Mucosa of rectum (tissue), 2 donors: Measurements from ENCODE around the gene JPH3.

Experiments used
- H3K27ac ChIP-seq, 2 donors: one replicate each; pipeline ENCODE4 v1.7.0; 2013; ENCODE audit warnings: inconsistent platforms in 2 of 2, low read depth in 2 of 2, low read length in 2 of 2
- H3K27me3 ChIP-seq, 2 donors: one replicate each; pipeline ENCODE4 v1.7.0; 2013; ENCODE audit warnings: low read length in 2 of 2; ENCODE audit not compliant: control insufficient read depth in 2 of 2, insufficient read depth in 2 of 2
- H3K36me3 ChIP-seq, 2 donors: one replicate each; pipeline ENCODE4 v1.7.0; 2013; ENCODE audit warnings: low read length in 2 of 2; ENCODE audit not compliant: control insufficient read depth in 2 of 2, insufficient read depth in 2 of 2
- H3K4me1 ChIP-seq, 2 donors: one replicate each; pipeline ENCODE4 v1.7.0; 2013; ENCODE audit warnings: low read length in 2 of 2, mild to moderate bottlenecking in 1 of 2; ENCODE audit not compliant: control insufficient read depth in 2 of 2, insufficient read depth in 2 of 2
- H3K4me3 ChIP-seq, 2 donors: one replicate each; pipeline ENCODE4 v1.7.0; 2013; ENCODE audit warnings: low read length in 2 of 2
- H3K9ac ChIP-seq, 2 donors: one replicate each; pipeline ENCODE4 v1.7.0; 2013; ENCODE audit warnings: low read length in 2 of 2, low read depth in 1 of 2, mild to moderate bottlenecking in 1 of 2
- H3K9me3 ChIP-seq, 2 donors: one replicate each; pipeline ENCODE4 v1.7.0; 2013; ENCODE audit warnings: low read length in 2 of 2; ENCODE audit not compliant: control insufficient read depth in 2 of 2
- donor health status: healthy.
- donor health status: Normal muscosa, but diverticular disease.

The JPH3 gene

DNA sequence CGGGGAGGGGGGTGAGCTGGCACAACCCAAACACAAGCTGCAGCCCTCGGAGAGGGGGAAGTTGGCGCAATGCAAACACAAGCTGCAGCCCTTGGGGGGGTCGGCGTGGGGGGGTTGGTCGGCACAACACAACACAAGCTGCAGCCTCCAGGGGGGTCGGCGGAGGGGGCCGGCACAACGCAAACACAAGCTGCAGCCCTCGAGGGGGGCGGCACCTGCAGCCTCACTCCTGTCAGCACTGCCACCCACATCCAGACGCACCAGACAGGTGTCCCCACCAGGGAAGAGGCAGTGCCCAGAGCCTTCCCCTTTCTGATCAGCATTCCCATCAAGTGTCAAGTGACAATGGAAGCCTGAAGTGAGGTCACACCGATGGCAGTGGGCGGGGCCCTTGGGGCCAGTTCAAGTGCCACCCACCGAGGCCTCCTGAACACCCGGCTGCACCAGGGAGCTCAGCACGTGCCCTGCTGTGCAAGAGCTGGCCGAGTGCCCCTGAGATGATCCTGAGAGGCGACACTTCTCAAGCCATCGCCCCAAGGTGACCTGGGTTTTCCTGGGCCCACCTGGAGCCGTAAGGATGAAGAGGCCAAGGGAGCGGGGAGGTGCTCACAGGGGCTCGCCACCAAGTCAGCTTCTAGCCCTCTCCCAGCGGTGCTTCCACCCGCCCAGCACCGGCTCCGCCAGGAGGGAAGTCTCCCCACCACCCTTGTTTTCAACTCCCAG is 104.1 kb downstream of the JPH3 start:
- Histone ChIP-seq H3K36me3 (peaks cover 30 to 34% of the 10 kb centered on the region in 2 donors), H3K4me3 (no peak overlapping the region), H3K9me3 (no peaks in the 10 kb centered on the region), H3K9ac (no peak overlapping the region), H3K27ac (no peak overlapping the region), H3K27me3 (no peaks in the 10 kb centered on the region), H3K4me1 (no peaks in the 10 kb centered on the region)

DNA sequence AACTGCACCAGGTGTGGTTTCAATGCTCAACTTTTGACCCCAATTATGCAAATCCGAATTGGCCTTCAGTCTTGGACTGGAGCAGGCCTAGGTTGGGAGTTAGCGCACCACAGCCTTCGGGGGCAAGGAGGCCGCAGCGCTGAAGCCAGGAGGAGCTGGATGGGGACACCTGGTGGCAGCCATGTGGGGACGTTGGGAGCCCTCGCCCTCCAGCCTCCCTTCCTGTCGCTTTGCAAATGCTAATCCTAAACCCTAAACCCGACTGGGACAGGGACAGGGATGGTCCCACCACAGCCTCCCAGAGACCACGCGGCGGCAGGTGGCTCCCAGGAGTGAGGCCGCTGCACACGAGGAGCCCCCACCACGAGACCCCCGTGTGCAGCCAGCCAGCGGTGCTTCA is 104.8 kb downstream of the JPH3 start:
- Histone ChIP-seq H3K27ac (no peak overlapping the region), H3K4me1 (no peaks in the 10 kb centered on the region), H3K4me3 (no peak overlapping the region), H3K9me3 (no peaks in the 10 kb centered on the region), H3K36me3 (peaks cover 30 to 31% of the 10 kb centered on the region in 2 donors), H3K27me3 (no peaks in the 10 kb centered on the region), H3K9ac (no peak overlapping the region)

DNA sequence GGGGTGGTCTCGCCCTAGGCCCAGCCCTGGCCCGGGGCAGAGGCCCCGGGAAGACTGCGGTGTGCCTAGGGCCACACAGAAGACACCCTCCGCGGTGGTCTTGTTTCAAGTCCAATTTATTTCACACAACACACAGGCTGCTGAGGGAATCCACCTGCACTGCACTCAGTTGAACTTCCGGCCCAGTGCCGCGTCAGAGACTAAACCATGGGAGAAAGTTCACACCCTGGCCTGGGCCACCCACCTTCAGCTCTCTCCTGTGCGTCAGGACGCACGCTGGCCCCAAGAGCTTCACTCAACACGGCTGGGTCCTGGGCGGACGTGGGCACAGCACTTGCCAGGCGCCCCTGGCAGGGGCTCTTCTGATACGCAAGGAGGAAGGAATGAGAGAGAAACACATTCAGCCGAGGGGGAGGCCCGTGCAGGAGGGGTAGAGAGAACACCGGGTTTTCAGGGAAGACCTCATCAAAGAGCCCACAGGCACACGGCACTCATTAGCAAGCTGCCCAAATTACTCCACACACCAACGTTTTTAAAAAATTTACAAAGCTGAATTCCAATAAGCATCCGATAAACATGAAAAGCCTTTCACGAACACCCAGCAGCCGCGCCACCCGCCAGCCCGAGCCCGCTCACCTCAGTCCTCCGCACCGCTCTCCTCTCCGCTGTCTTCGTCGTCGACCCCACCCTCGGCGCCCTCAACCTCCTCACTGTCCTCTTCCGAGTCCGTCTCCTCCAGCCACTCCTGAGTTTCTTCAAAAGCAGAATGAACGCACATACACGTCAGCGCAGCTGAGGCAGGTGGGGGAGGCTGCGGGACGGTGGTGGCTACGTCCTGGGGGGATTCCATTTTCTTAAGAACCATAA is 105.6 kb downstream of the JPH3 start:
- Histone ChIP-seq H3K4me3 (no peak overlapping the region), H3K27ac (no peak overlapping the region), H3K36me3 (peaks cover 30 to 31% of the 10 kb centered on the region in 2 donors), H3K9me3 (no peaks in the 10 kb centered on the region), H3K9ac (no peak overlapping the region), H3K4me1 (peaks cover 0 to 4% of the 10 kb centered on the region in 2 donors), H3K27me3 (no peaks in the 10 kb centered on the region)

DNA sequence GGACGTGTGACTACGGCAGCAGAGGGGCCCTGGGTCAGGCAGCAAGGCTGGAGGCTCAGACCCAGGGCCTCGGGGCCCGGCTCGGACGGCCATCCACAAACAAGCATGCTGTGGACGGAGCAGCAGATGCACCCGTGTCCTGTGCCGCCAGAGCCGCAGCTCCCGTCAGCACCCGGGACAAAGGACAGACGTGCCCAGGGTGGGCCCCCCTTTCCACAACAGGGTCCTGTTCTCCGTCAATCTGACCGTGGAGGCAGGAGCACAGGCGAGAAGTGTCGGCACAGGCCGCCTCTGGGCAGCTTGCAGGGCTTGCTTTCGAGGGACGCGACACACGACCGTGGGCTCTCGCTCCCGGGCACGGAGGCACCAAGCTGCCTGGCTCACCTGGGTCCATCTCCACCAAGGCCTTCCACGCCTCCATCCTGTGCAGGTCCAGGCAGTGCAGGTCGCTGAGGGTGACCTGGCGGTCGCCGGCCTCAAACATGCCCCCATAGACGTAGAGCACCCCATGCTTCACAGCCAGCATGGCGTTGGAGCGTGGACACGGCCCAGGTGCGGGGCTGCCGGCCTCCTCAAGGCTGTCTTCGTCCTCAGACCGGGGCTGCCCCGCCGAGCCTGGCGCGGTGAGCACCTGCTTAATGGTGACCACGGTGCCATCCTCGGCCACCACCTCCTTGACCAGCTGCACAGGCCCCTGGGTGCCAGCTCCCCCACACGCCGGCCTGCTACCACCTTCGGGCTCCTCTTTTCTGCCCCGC is 106.8 kb downstream of the JPH3 start:
- Histone ChIP-seq H3K27ac (no peak overlapping the region), H3K9me3 (no peaks in the 10 kb centered on the region), H3K9ac (no peak overlapping the region), H3K27me3 (no peaks in the 10 kb centered on the region), H3K4me3 (no peak overlapping the region), H3K4me1 (peaks cover 0 to 4% of the 10 kb centered on the region in 2 donors), H3K36me3 (peaks cover 26 to 31% of the 10 kb centered on the region in 2 donors)

DNA sequence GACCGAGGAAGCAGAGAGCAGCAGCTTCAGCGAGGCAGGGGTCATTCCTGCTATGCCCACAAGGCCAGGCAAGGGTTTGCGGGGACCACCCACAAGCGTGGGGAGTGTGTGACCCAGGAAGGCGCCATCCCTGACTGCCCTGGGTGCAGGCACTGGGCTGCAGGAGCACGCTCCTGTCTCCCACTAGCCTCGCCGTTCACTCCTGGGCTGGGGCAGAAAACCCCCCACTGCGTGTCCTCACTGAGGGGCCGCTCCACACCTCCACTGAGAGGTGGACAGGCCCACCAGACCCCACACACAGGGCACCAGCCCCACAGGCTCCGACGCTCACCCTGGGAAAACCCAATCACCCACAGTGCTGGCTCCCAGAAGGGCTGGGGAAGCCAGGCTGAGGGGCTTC is 107.4 kb downstream of the JPH3 start:
- Histone ChIP-seq H3K9me3 (no peaks in the 10 kb centered on the region), H3K27me3 (no peaks in the 10 kb centered on the region), H3K36me3 (peaks cover 30 to 35% of the 10 kb centered on the region in 2 donors), H3K4me3 (no peak overlapping the region), H3K27ac (no peak overlapping the region), H3K9ac (no peak overlapping the region), H3K4me1 (peaks cover 0 to 4% of the 10 kb centered on the region in 2 donors)

DNA sequence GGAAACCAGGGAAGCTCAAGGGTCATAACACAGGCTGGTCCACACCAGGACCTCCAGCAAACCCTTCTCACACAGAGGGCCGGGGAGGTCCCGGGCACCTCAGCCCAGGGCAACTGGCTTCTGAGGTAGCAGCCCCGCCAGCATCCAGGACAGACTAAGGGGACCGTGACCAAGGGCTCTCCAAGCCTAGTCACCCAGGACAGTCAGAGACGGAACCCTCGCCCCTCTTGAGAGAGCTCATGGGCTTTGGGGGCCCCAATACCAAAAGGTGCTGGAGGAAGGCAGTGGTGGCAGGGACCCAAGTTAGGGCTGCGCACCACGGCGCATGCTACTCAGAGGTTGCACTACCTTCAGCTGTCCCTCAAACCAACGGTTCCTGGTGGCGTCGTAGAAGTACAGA is 108.6 kb downstream of the JPH3 start:
- Histone ChIP-seq H3K27ac (no peak overlapping the region), H3K4me1 (peaks cover 0 to 4% of the 10 kb centered on the region in 2 donors), H3K27me3 (no peaks in the 10 kb centered on the region), H3K36me3 (peaks cover 41 to 45% of the 10 kb centered on the region in 2 donors), H3K4me3 (no peak overlapping the region), H3K9ac (no peak overlapping the region), H3K9me3 (no peaks in the 10 kb centered on the region)

DNA sequence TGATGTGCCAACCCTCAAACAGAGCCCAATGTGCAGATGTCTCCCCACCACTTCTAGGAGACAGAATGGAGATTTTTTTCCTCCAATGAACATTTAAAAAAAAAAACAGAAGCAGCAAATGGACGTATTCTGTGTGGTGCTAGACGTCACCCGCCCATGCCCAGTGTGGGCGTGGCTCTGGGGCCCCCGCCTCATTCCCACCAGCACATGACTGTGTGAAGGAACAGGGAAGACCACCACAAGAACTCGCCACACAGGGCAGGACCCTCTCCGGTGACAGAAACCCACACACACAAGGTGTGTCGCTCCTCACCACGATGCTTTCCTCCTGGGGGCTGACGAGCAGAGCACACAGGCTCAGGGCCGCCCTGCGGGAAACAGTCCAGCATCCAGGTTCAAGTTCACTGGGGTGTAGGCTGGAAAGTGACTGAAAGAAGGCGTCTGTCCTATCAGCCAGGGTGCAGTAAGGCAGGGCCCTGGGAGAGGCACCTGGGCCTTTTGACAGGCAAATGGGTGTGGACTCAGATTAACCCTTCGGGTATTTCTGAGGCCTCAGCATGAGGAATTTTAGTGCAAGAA is 110.0 kb downstream of the JPH3 start:
- Histone ChIP-seq H3K9ac (no peak overlapping the region), H3K4me1 (peaks cover 0 to 4% of the 10 kb centered on the region in 2 donors), H3K27me3 (no peaks in the 10 kb centered on the region), H3K9me3 (no peaks in the 10 kb centered on the region), H3K4me3 (no peak overlapping the region), H3K27ac (no peak overlapping the region), H3K36me3 (peaks cover 44% of the 10 kb centered on the region in 2 donors)

DNA sequence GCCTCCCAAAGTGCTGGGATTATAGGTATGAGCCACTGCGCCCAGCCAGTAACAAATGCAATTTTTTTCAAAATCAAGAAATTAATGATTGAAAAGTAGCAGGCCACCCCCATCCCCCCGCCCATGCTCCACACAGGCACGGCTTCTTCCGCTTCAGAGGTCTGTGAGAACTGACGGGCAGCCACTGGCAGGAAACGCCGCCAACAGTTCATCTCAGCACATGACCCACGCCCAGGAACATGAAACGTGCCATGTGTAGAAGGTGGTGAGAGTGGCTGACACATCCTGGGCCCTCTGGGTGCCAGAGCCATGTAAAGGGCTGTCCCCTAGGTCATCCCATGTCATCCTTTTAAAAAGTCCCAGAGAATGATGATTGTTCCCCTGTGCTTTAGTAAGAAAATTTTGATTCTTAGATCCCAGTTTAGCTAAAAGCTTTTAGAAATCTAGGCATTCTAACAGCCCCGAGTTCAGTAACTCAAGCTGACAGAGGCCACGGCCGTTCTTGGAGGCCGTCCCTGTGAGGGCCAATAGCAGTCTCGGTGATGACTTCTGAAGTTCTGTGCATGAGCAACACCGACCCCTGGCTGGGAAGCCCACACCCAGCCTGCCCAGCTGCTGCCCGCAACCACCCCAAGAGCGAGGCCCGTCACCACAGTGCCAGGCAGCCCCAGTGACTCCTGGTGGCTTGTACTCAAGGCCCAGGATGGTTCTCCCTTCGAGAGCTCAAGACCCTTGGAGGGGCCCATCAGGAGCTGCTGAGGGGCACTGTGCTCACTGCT is 111.3 kb downstream of the JPH3 start:
- no peak overlapping the region for H3K4me3 ChIP-seq
- no peak overlapping the region for H3K9ac ChIP-seq
- peaks cover 34 to 36% of the 10 kb centered on the region in 2 donors for H3K36me3 ChIP-seq
- no peaks in the 10 kb centered on the region for H3K9me3 ChIP-seq
- H3K27ac ChIP-seq = no peak overlapping the region
- H3K27me3 ChIP-seq = no peaks in the 10 kb centered on the region
- peaks cover 0 to 4% of the 10 kb centered on the region in 2 donors for H3K4me1 ChIP-seq

DNA sequence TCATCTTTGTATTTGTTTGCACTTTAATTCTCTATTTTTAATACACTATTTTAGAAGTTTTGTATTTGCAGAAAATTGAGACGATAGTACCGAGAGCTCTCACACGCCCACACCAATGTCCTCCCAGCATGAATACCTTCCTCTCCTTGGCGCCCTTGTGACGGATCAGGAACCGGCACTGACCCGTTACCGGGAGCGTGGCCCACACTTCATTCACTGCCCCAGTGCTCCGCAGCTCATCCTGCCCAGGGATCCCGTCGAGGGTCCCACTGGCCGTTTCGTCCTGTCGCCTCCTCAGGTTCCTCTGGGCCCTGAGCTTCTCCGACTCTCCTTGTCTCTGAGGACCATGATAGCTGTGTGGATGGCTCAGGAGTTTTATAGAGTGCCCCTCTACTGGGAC is 112.9 kb downstream of the JPH3 start:
- H3K36me3 ChIP-seq = peaks cover 27 to 31% of the 10 kb centered on the region in 2 donors
- no peaks in the 10 kb centered on the region for H3K9me3 ChIP-seq
- no peak overlapping the region for H3K9ac ChIP-seq
- peaks cover 0 to 4% of the 10 kb centered on the region in 2 donors for H3K4me1 ChIP-seq
- no peaks in the 10 kb centered on the region for H3K27me3 ChIP-seq
- H3K27ac ChIP-seq = no peak overlapping the region
- no peak overlapping the region for H3K4me3 ChIP-seq
